ENCODE data around the gene SERINC2. TPM values are rescaled to one million over a fixed set of nuclear protein-coding genes. Genes with fewer than 3 reads are reported as not detected.

The SERINC2 gene
- total and polyA plus RNA-seq, 2 donors (not counting 1 experiment from before 2014, with no cell fraction given) = 0.75 to 1.4 TPM

DNA sequence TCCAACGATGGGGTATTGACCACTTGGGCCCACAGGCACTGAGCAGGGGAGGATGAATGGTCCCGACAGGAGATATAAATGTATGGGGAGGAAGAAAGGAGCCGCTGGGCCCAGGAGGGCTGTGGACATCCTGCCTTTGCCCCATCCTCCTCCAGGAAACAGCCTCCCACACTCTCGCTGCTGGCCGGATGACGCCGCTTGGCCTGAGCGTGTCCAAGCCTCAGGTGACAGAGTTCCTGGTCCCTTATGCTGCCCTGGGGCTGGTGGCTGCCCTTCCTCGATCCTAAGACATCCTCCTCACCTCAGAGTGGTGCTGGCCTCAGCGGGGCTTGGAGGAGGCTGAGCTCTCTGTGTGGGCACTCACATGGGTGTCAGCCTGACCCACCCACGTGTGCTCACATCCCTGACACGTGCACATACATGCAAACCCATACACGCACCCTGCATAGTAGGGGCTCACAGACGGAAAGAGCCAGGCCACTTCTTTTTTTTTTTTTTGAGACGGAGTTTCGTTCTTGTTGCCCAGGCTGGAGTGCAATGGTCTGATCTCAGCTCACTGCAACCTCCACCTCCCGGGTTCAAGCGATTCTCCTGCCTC lies 5.9 kb upstream of the SERINC2 start:
- CTCF ChIA-PET = no interaction called here
- no peaks in the 10 kb centered on the region for H4K20me1 ChIP-seq (ENCODE audit: control insufficient read depth, insufficient read depth, low read length, poor library complexity, severe bottlenecking)
- WGBS (ENCODE audit: insufficient coverage) = 91% methylated on average over 11 of the region's 18 CpGs
- no peaks in the 10 kb centered on the region for H3K36me3 ChIP-seq (replicated peaks in 1 of 2; ENCODE audit: control extremely low read depth in 1 of 2, control insufficient read depth in 1 of 2, extremely low read depth in 1 of 2, insufficient read depth in 2 of 2, low read length in 1 of 2)
- ATAC-seq (ENCODE audit: low read depth) (no peak), DNase-seq (no peak)
- peaks cover 39% of the 10 kb centered on the region for H3K27me3 Mint-ChIP-seq
- peaks cover 0 to 27% (median 6%) of the 10 kb centered on the region in 4 experiments for H3K27me3 ChIP-seq (replicated peaks in 1 of 4; ENCODE audit: control extremely low read depth in 1 of 4, control insufficient read depth in 3 of 4, insufficient read depth in 4 of 4, low read length in 3 of 4)
- no peak overlapping the region for H3K4me2 ChIP-seq (replicated peaks; ENCODE audit: low read depth, low read length, poor library complexity, severe bottlenecking)
- no peak overlapping the region for H3K27ac Mint-ChIP-seq
- TF ChIP-seq CTCF (IDR thresholded peaks at IDR 0.05) (no peak), EZH2 (IDR thresholded peaks at IDR 0.05; ENCODE audit: borderline replicate concordance, insufficient read depth, low read depth, low read length, poor library complexity, severe bottlenecking) (no peak)
- H2AFZ ChIP-seq (ENCODE audit: insufficient read depth, low read depth, low read length, poor library complexity, severe bottlenecking) = no peak overlapping the region
- H3K9me3 Mint-ChIP-seq (ENCODE audit: insufficient read depth) = no peaks in the 10 kb centered on the region
- H3K27ac ChIP-seq (ENCODE audit: low read length in 2 of 2) = no peak overlapping the region
- intact Hi-C loops (cut with micrococcal nuclease) = no loop called here
- no peaks in the 10 kb centered on the region for H3K4me1 ChIP-seq (ENCODE audit: control insufficient read depth in 2 of 2, insufficient read depth in 2 of 2, low read length in 2 of 2)
- H3K9me3 ChIP-seq (ENCODE audit: control extremely low read depth in 1 of 3, control insufficient read depth in 2 of 3, insufficient read depth in 1 of 3, low read length in 2 of 3) = no peaks in the 10 kb centered on the region
- H3K9ac ChIP-seq (ENCODE audit: low read length) = no peak overlapping the region
- POLR2A ChIA-PET = no interaction called here
- no peak overlapping the region for H3K4me3 Mint-ChIP-seq
- no peaks in the 10 kb centered on the region for H3K79me2 ChIP-seq (ENCODE audit: control insufficient read depth, insufficient read depth, low read length)
- H3K4me3 ChIP-seq (ENCODE audit: control extremely low read depth in 1 of 5, extremely low read depth in 1 of 5, insufficient read depth in 1 of 5, low read depth in 2 of 5, low read length in 4 of 5) = no peak overlapping the region
- H3K4me1 Mint-ChIP-seq = peaks cover under 1% of the 10 kb centered on the region

- ATAC-seq (ENCODE audit: low read depth) (no peak), DNase-seq (no peak)
- no peak for TF ChIP-seq CTCF (IDR thresholded peaks at IDR 0.05)
- no peak for TF ChIP-seq EZH2 (IDR thresholded peaks at IDR 0.05; ENCODE audit: borderline replicate concordance, insufficient read depth, low read depth, low read length, poor library complexity, severe bottlenecking)
- intact Hi-C loops (cut with micrococcal nuclease) = no loop called here
- Histone ChIP-seq H3K79me2 (ENCODE audit: control insufficient read depth, insufficient read depth, low read length) (no peaks in the 10 kb centered on the region), H3K4me1 (ENCODE audit: control insufficient read depth in 2 of 2, insufficient read depth in 2 of 2, low read length in 2 of 2) (peaks cover 12 to 13% of the 10 kb centered on the region in 2 donors), H3K9ac (ENCODE audit: low read length) (no peak overlapping the region), H4K20me1 (ENCODE audit: control insufficient read depth, insufficient read depth, low read length, poor library complexity, severe bottlenecking) (no peaks in the 10 kb centered on the region), H3K36me3 (replicated peaks in 1 of 2; ENCODE audit: control extremely low read depth in 1 of 2, control insufficient read depth in 1 of 2, extremely low read depth in 1 of 2, insufficient read depth in 2 of 2, low read length in 1 of 2) (no peaks in the 10 kb centered on the region), H3K4me2 (replicated peaks; ENCODE audit: low read depth, low read length, poor library complexity, severe bottlenecking) (no peak overlapping the region), H3K4me3 (ENCODE audit: control extremely low read depth in 1 of 5, extremely low read depth in 1 of 5, insufficient read depth in 1 of 5, low read depth in 2 of 5, low read length in 4 of 5) (no peak overlapping the region), H3K27ac (ENCODE audit: low read length in 2 of 2) (no peak overlapping the region), H3K9me3 (ENCODE audit: control extremely low read depth in 1 of 3, control insufficient read depth in 2 of 3, insufficient read depth in 1 of 3, low read length in 2 of 3) (peaks cover 0 to 6% (median 0%) of the 10 kb centered on the region in 3 donors), H3K27me3 (replicated peaks in 1 of 4; ENCODE audit: control extremely low read depth in 1 of 4, control insufficient read depth in 3 of 4, insufficient read depth in 4 of 4, low read length in 3 of 4) (peaks cover 0 to 43% (median 15%) of the 10 kb centered on the region in 4 experiments), H2AFZ (ENCODE audit: insufficient read depth, low read depth, low read length, poor library complexity, severe bottlenecking) (no peak overlapping the region)
- ChIA-PET CTCF (interaction anchor here (0.7 to 4.1 kb wide), 2 partner anchors 13 to 607 kb away, joined by 3 to 20 read pairs; no protein-coding TSS in a partner anchor), POLR2A (no interaction called here)
- Mint-ChIP-seq H3K9me3 (ENCODE audit: insufficient read depth) (no peaks in the 10 kb centered on the region), H3K27me3 (peaks cover 49% of the 10 kb centered on the region), H3K4me1 (peaks cover 10% of the 10 kb centered on the region), H3K27ac (no peak overlapping the region), H3K4me3 (no peak overlapping the region)
- 89% methylated on average over 5 of the region's 5 CpGs for WGBS (ENCODE audit: insufficient coverage)
These were observed 4.2 kb upstream of the SERINC2 start for GRCh38 chr1:31408788-31409318.
